ENCODE data around the gene NUDT7.

NUDT7 gene

DNA sequence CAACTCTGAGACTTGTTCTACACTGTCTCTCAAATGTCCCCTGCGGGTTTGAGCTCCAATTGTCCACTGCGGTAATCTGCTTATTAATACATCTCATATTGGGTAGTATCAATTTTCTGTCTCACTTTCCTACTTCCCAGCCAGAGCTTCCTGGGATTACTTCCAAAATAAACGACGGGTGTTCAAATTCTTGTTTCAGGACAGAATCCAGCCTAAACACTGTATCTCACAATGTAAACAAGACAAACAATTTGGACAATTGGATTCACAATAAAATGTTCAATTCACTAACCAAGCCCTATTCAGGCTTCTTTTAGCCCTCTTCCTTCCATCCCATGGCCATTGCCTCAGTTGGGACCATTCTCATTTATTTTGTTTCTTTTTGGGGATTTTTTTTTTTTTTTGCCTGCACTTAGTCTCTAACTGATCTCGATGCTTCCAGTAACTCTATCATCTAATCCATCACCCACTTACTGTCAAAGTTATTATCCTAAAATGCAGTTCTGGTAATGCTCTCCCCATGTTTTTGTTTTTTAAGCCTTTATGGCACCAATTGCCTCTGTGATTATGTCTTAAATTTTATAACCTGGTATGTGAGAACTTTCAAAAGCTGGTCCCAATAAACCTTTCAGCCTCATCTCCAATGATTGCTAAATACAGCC, 64.0 kb downstream of the NUDT7 start:
- TF ChIP-seq, protein P1, sequence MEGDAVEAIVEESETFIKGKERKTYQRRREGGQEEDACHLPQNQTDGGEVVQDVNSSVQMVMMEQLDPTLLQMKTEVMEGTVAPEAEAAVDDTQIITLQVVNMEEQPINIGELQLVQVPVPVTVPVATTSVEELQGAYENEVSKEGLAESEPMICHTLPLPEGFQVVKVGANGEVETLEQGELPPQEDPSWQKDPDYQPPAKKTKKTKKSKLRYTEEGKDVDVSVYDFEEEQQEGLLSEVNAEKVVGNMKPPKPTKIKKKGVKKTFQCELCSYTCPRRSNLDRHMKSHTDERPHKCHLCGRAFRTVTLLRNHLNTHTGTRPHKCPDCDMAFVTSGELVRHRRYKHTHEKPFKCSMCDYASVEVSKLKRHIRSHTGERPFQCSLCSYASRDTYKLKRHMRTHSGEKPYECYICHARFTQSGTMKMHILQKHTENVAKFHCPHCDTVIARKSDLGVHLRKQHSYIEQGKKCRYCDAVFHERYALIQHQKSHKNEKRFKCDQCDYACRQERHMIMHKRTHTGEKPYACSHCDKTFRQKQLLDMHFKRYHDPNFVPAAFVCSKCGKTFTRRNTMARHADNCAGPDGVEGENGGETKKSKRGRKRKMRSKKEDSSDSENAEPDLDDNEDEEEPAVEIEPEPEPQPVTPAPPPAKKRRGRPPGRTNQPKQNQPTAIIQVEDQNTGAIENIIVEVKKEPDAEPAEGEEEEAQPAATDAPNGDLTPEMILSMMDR (IDR thresholded peaks at IDR 0.05; ENCODE audit: low read depth, low read length): no peak
- in situ Hi-C loops (cut with HindIII; ENCODE audit: low sequenced_read_pairs): no loop called here
- H3K4me3 ChIP-seq (ENCODE audit: low read depth, low read length): no peak overlapping the region
- no peak for DNase-seq (ENCODE audit: low read depth, low spot score)

DNA sequence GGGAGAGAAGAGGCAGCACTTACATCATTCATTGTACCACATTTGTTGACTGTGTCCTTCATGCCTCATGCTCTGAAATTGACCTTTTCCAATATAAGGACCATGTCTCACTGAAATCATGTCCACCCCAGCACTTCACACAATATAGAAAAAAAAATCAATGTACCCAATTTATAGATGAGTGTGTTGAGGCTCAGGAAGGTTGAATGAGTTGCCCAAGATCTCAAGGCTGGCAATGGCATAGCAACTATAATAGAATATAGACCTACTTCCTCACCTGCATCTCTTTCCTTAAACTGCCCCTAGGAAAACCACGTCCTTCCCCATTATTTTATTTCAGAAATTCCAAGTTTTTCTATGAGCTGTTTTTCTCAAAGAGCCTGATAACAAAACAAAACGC, 65.1 kb downstream of the NUDT7 start:
- in situ Hi-C loops (cut with HindIII; ENCODE audit: low sequenced_read_pairs): no loop called here
- DNase-seq (ENCODE audit: low read depth, low spot score): no peak
- TF ChIP-seq, protein P1 (IDR thresholded peaks at IDR 0.05; ENCODE audit: low read depth, low read length): no peak
- no peak overlapping the region for H3K4me3 ChIP-seq (ENCODE audit: low read depth, low read length)

DNA sequence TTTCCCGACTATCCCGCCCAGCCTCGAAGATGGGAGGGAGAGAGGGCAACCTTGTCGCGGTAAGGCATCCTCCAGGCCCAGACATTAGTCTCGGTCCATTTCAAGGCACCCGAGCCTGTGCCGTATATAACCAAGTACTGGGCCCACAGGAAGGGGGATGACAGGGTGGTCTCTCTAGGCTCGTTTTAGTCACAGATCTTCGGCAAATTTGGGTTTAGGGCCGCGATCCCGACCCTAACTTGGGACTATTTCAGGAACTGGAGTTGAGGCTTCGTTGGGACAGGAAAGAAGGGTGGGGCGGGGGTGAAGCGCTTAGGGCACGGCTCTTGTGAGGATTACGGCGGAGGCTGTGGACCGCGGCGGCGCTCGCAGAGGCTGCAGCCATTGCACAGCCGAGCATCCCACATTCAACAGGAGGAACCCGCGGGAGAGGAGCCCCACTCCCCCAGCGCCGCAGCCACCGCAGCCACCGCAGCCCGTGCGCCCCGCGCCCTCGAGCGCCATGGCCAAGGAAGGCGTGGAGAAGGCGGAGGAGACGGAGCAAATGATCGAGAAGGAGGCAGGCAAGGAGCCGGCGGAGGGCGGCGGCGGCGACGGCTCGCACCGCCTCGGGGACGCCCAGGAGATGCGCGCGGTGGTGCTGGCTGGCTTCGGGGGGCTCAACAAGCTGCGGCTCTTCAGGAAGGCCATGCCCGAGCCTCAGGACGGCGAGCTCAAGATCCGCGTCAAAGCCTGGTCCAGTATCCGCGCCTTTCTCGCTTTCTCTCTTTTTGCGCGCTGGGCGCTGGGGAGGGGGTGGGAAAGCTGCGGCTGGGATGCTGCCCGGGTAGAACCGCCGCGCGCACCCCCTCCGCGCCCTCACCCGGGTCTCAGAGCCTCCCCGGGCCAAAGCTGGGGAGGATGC, 66.1 kb downstream of the NUDT7 start, which contains the start of gene VAT1L:
TSS of gene VAT1L (plus strand) at position 384 of the 904 bp plus-strand sequence. CDS start at position 503, 119 bp downstream.
- peak; percentile 75 for DNase-seq (ENCODE audit: low read depth, low spot score)
- in situ Hi-C loops (cut with HindIII; ENCODE audit: low sequenced_read_pairs): no loop called here
- TF ChIP-seq, protein P1 (IDR thresholded peaks at IDR 0.05; ENCODE audit: low read depth, low read length): no peak
- peak within 1 kb of the TSS; percentile 64 for H3K4me3 ChIP-seq (ENCODE audit: low read depth, low read length)

DNA sequence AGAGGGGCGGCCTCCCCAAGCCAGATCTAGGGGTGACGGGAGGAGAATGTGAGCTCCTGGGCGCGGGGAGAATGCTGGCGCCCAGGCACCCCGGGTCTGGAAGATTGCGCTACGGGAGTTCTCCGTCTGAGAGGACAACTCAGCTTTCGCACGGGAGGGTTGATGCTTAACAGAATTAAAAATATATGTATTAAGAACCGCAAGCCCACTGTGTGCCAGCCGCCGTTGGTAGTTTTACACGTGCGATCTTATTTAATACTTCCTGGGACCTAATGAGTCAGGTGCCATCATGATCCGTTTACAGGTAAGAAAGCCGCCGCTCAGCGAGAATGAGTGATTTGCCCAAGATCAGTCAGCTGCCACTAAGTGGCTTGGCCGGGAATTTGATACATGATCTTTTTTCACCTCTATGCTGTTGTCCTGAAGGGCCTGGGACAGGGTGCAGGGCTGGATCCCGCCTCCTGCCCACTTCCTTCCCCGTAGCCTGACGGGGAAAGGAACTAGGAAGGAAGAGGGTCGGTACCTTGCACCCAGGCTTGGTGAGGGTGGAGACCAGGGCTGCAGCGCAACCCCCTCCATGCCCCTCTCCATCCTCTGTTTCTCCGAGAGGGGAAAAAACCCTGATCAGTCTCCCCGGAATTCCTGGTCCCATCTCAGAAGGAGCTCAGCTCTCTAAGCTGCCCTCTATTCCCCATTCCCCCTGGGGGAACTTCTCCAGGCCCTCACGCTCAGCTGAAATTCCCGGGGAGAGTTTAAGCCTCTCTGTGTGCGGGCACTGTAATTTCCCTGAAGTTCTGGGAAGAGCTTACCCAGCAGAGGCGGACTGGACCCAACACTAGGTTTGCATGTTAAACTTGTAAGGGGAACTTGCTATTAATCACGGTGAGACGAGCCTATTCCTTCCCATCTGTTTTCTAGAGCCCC, 67.0 kb downstream of the NUDT7 start:
- TF ChIP-seq, protein P1 (IDR thresholded peaks at IDR 0.05; ENCODE audit: low read depth, low read length): no peak
- H3K4me3 ChIP-seq (ENCODE audit: low read depth, low read length): peak overlapping the region; percentile 64
- in situ Hi-C loops (cut with HindIII; ENCODE audit: low sequenced_read_pairs): no loop called here
- no peak for DNase-seq (ENCODE audit: low read depth, low spot score)

DNA sequence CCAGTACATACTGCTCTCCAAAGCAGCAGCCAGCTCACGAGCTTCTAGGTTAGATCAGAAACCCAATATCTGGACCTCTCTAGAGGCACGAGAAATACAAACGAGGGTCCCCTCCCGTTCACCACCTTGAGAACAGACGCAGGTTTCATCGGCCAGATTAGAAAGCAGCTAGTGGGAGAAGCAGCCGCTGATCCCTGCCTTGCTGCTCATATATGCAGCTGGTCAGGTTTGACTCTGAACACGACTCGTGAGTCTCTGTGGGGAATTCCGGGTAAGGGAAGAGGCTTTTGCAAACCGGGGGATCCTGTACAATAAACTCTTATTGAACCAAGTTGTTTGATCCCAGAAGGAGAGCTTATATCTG, 67.7 kb downstream of the NUDT7 start:
- H3K4me3 ChIP-seq (ENCODE audit: low read depth, low read length): peak overlapping the region; percentile 64
- in situ Hi-C loops (cut with HindIII; ENCODE audit: low sequenced_read_pairs): no loop called here
- TF ChIP-seq, protein P1 (IDR thresholded peaks at IDR 0.05; ENCODE audit: low read depth, low read length): no peak

DNA sequence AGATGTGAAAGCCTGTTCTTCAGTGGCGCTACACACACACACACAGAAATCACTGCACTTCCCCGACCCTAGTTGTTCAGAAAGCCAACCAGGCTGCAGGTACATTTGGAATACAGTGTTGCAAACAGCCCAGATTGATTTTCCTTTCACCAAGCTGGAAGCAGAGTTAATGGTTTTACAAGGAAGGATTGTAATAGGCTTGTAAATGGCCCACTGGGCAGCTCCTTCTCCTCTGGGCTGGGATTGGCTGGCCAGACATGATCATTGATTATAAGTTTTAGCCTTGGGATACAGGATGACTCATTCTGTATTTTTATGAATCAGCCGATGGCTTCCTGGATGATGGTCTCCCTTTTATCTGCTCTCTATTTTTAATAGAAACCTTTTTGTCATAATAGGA, 68.6 kb downstream of the NUDT7 start:
- H3K4me3 ChIP-seq (ENCODE audit: low read depth, low read length): no peak overlapping the region
- DNase-seq (ENCODE audit: low read depth, low spot score): no peak
- in situ Hi-C loops (cut with HindIII; ENCODE audit: low sequenced_read_pairs): no loop called here
- TF ChIP-seq, protein P1 (IDR thresholded peaks at IDR 0.05; ENCODE audit: low read depth, low read length): no peak

More for the DNA sequence above, 67.7 kb downstream of the NUDT7 start:
- no peak for DNase-seq (ENCODE audit: low read depth, low spot score)
